Activated CD4-positive, alpha-beta T cell treated with anti-CD3 and anti-CD28 coated beads for 24 hours (primary cell): ENCODE data around the gene SLC43A3.
"Not testable (repeated sequence)": the region's sequence is repeated elsewhere in the genome, so short reads cannot be mapped to it uniquely, and the experiment has no call there.

Experiments used
- DNase-seq, 2 donors: peaks; one replicate each; pipeline ENCODE4 v3.0.0-alpha.2; 2020; ENCODE audit warnings: low read depth in 2 of 2

SLC43A3 gene

GRCh38 chr11:57406337-57406904, 20.5 kb downstream of the SLC43A3 start:
- no peak for DNase-seq

GRCh38 chr11:57405271-57405860, 21.6 kb downstream of the SLC43A3 start:
- no peak for DNase-seq

GRCh38 chr11:57403802-57404147, 23.1 kb downstream of the SLC43A3 start:
- no peak for DNase-seq

DNA sequence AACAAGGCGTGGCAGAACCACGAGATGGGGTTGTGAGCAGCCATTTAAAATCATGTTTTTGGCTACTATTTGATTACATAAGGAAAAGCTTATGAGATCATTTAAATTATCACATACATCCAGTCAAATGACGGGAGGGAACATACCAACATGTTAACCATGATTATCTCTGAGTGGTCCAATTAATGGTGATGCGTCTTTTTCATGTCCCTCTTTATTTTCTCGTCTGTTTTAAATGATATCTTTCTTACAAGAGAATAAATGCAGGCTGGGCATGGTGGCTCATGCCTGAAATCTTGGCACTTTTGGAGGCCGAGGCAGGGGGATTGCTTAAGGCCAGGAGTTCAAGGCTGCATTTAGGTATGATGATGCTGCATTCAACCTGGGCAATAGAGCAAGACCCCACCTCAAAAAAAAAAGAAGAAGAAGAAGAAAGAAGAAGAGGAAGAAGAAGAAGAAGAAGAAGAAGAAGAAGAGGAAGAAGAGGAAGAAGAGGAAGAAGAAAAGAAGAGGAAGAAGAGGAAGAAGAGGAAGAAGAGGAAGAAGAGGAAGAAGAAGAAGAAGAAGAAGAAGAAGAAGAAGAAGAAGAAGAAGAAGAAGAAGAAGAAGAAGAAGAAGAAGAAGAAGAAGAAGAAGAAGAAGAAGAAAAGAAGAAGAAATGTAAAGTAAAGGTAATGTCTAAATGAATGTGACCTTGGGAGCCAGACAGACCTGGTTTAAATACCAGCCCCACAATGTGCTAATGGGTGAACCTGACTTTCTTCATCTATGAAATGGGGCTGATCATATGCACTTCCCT, 23.7 kb downstream of the SLC43A3 start:
- not testable (repeated sequence) for DNase-seq

GRCh38 chr11:57402188-57403002, 24.5 kb downstream of the SLC43A3 start:
- DNase-seq, result no peak

- no peak for DNase-seq
These were observed 26.8 kb downstream of the SLC43A3 start for GRCh38 chr11:57399972-57400578.

- no peak for DNase-seq
These were observed 27.7 kb downstream of the SLC43A3 start for GRCh38 chr11:57399221-57399620.

DNA sequence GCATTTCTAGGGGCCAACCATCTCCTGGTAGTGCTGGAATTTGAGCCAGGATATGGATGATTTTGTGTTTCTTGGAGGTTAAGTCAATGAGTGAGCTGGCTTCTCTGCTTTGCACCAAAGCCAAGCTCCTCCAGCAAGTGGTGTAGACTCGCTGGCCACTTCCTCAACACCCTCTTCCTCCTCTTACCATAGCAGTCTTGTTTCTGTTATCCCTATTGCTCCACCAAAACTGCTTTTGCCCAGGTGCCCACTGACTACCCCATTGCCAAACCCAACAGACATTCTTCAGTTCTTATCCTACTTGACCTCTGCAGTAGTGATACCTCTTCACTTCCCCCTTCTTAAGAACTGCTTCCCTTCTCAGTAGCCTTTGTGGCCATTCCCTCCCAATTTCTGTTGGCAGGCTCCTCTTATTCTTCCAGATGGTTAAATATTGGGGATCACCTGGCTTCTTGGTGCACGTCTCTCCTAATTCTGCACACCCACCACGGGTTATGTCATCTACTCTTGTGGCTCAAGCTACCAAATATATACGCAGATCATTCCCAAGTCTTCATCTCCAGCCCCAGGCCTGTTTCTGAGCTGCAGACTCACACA, 29.4 kb downstream of the SLC43A3 start:
- DNase-seq, result no peak

GRCh38 chr11:57396744-57397143, 30.2 kb downstream of the SLC43A3 start:
- no peak for DNase-seq

DNA sequence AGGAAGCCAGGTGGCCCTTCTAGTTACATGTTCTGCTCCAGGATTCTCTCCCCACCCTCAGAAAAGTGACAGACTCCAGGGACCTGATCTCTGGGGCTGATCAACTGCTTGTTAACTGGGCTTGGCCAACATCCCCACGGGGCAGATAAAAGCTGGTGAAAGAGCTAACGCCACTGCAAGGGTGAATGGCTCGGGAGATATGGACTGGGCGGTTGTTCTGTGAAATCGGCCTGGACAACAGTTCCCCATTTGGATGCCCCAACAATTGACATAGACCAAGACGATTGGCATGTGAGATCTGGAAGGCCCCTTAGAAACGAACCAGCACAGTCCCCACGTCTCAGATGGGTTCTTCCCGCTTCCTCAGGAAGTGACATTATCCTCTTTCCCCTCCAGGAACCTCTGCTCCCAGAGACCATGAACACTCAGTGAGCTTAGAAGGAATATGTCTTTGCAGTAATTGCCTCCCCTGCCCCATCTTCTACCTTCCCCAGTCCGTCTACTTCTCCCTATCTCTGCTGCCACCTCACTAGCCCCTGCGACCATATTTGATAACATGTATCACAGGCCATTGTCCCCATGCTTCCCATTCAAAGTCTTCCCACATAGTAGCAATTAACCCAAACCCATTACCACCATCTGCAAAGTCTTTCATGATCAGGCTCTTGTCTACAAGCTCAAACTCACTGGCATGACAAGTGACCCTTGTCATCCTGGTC, 30.9 kb downstream of the SLC43A3 start:
- DNase-seq, result no peak

DNA sequence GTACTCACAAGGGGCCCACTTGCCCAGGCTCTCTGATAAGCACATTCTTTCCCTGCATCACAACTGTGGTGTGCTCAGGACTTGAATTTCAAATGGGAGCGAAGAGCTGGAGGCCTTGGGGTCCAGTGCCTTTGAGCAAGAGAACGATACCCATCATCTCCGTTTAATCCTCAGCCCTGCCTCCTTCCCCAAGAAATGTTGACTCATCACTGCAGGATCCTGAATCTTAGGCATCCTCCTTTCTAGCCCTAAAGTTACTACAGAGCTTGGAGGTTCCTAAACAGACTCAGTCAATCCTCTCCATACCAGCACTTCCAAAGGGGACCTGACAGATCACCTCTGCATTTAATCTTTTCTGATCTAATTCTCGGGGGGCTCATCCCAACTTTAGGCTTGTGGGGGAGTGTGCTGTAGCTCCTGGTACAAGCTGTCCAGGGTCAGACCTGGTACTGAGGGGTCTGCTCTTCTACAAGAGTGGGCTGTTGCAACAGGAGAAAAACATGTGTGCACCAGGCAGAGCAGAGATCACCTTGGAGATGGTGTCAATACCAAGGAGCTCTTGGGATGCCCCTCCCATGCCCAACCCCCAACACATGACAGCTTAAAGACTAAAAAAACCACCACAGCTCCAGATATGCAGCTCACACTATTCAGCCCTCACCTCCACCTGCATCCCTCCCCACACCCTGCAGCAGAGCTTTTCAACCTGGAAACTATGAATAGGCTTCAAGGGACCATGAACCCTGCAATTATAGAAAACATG, 32.5 kb downstream of the SLC43A3 start:
- no peak for DNase-seq

- DNase-seq, result no peak
These were observed 34.2 kb downstream of the SLC43A3 start for GRCh38 chr11:57392763-57393105.

- DNase-seq, result no peak
These were observed 34.7 kb downstream of the SLC43A3 start for GRCh38 chr11:57392066-57392762.

DNA sequence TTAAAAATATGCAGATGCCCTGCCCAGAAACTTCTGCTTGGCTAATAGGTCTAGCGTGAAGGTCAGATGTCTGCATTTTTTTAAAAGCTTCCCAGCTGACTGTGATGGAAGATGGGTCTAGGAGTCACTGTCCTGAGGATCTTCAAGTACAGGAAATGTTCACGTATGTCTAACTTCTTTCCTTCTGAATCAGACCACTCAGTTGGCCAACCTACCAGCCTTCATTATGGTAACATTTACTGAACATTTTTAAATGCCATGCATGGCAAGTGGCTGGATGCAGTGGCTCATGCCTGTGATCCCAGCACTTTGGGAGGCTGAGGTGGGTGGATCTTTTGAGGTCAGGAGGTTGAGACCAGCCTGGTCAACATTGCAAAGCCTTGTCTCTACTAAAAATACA, 35.4 kb downstream of the SLC43A3 start:
- no peak for DNase-seq

DNA sequence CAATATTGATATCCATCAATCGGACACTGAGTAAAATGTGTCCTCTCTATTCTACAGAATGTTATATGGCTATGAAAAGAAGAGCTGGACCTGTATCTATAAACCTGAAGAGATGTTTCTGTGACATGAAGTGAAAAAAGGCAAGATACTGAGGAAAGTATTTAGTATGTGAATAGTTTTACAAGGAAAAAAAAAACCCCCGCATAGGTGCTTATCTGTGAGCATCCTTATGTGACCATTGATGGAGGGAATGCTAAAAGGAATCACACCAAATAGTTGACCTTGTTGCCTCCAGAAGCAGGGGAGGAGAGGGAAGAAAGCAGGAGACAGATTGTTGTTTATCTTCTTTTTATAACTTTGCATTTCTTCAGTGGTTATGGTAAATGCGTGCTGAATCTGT, 35.8 kb downstream of the SLC43A3 start:
- no peak for DNase-seq

DNA sequence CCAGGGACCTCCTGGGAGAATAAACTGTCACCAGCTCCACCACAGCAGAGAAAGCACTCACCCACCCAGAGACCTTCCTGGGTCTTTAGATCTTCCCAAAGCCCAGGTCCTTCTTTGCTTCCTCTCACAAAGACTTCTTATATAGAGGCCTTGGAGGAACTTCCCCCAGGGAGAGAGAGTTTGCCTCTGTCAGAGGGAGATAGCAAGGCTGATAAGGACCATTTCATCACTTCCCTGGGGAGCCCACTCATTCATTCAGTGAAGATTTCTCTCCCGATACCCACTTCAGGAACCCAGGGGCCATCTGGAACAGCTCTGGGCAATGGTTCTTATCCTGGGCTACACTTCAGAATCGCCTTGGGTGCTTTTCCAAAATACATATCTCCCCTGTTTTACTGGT, 36.4 kb downstream of the SLC43A3 start, which contains the start of gene PRG2:
Gene PRG2 (minus strand): TSS at position 116 of the 400 bp plus-strand sequence. CDS start 706 bp downstream, outside the sequence.
- DNase-seq, result no peak

DNA sequence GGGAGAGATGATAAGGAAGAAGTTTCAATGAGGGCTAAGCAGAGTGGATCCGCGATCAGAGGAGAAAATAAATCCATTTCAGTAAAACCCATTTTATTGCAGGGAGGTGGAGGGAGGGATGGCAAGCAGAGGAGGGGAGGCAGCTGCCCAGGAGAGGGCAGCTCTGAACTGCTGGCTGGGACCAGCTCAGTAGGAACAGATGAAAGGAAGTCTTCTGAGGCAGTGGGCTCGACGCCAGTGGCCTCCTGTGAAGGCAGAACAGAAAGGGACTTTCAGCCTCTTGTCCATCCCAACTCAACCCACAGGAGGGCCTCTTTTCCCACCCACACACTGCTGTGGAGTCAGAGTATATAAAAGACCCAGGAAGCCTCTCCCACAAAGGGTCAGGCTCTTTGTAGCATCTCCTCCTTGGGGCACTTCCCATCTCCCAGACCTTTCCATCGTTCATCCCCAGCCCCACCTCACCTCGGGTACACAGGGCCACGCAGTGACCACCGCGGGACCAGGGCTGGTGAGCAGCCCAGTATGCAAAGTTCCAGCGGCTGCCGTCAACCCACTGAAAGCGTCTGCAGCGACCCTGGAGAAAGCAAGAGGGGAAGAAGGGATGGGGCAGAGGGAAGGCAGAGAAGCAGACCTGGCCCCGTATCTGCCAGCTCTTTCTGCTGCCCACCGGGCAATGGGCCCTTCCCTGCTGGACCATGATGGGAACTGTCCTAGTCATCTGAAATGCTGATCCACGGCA, 39.5 kb downstream of the SLC43A3 start:
- no peak for DNase-seq

DNA sequence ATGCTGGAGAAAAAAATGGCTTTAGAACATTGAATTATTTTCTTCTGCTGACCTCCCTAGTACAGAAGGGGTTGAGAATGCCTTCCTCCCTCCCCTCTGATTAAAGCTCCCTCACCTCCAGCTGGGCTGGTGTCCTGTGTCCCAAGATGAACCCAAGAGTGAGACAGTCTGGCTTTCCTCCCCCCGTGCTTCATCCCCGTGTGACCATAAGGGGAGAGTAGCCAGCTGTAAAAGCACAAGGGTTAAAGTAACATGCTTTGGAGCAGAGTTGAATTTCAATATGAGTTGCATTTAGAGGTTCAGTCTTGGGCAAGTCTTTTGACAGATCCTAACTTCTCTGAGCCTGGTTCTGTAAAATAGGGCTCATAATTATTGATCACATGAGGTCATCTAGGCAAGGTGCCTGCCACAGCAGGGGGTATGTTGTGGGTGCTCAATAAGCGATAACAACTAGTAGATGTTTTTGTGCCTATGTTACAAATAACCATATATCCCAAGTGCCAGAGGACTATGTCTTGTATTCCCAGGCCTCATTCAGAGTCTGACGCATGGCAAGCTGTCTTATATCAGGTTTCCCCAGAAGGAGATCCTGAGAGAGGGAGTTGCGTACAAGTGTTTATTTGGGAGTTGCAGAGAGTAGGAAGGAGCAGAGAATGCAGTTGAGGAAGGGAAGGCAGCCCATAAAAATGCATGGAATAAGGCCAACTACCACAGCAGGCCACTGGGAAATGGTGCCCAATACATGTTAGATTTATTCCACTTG, 40.6 kb downstream of the SLC43A3 start:
- no peak for DNase-seq
